ENCODE measurements around the gene FGD6. TPM values are rescaled to one million over a fixed set of nuclear protein-coding genes. Genes with fewer than 3 reads are reported as not detected.

Gene FGD6
- total RNA-seq, 1 donor from 2014 or later, result 11.9 TPM

GRCh38 chr12:95218150-95219133 is 1.2 kb upstream of the FGD6 start:
- Mint-ChIP-seq H3K9me3 (ENCODE audit: unreplicated experiment) (no peaks in the 10 kb centered on the region), H3K36me3 (ENCODE audit: unreplicated experiment) (peaks cover 3% of the 10 kb centered on the region), H3K27ac (ENCODE audit: unreplicated experiment) (peak overlapping the region; percentile 99), H3K4me3 (ENCODE audit: unreplicated experiment) (peak overlapping the region; percentile 97), H3K4me1 (ENCODE audit: unreplicated experiment) (peaks cover 59% of the 10 kb centered on the region), H3K27me3 (ENCODE audit: unreplicated experiment) (no peaks in the 10 kb centered on the region)
- TF ChIP-seq CTCF (IDR thresholded peaks at IDR 0.05), result no peak
- DNase-seq (ENCODE audit: extremely low spot score, unreplicated experiment), result no peak

GRCh38 chr12:95216711-95217376 is 423 bp downstream of the FGD6 start:
- Mint-ChIP-seq H3K9me3 (ENCODE audit: unreplicated experiment) (no peaks in the 10 kb centered on the region), H3K4me3 (ENCODE audit: unreplicated experiment) (peak overlapping the region; percentile 92), H3K36me3 (ENCODE audit: unreplicated experiment) (peaks cover 5% of the 10 kb centered on the region), H3K27ac (ENCODE audit: unreplicated experiment) (peak overlapping the region; percentile 96), H3K4me1 (ENCODE audit: unreplicated experiment) (peaks cover 67% of the 10 kb centered on the region), H3K27me3 (ENCODE audit: unreplicated experiment) (no peaks in the 10 kb centered on the region)
- no peak for TF ChIP-seq CTCF (IDR thresholded peaks at IDR 0.05)
- no peak for DNase-seq (ENCODE audit: extremely low spot score, unreplicated experiment)

- Mint-ChIP-seq H3K27ac (ENCODE audit: unreplicated experiment) (peak overlapping the region; percentile 96), H3K27me3 (ENCODE audit: unreplicated experiment) (no peaks in the 10 kb centered on the region), H3K9me3 (ENCODE audit: unreplicated experiment) (no peaks in the 10 kb centered on the region)
These were observed 1.3 kb downstream of the FGD6 start for GRCh38 chr12:95215949-95216348.

GRCh38 chr12:95214466-95214865 is 2.8 kb downstream of the FGD6 start:
- Mint-ChIP-seq H3K27me3 (ENCODE audit: unreplicated experiment) (no peaks in the 10 kb centered on the region), H3K9me3 (ENCODE audit: unreplicated experiment) (no peaks in the 10 kb centered on the region), H3K4me3 (ENCODE audit: unreplicated experiment) (no peak overlapping the region), H3K27ac (ENCODE audit: unreplicated experiment) (peak overlapping the region; percentile 20), H3K36me3 (ENCODE audit: unreplicated experiment) (peaks cover 7% of the 10 kb centered on the region), H3K4me1 (ENCODE audit: unreplicated experiment) (peaks cover 51% of the 10 kb centered on the region)
- TF ChIP-seq CTCF (IDR thresholded peaks at IDR 0.05), result no peak
- no peak for DNase-seq (ENCODE audit: extremely low spot score, unreplicated experiment)

More at GRCh38 chr12:95215949-95216348, 1.3 kb downstream of the FGD6 start:
- Mint-ChIP-seq H3K4me3 (ENCODE audit: unreplicated experiment) (peak overlapping the region; percentile 92), H3K4me1 (ENCODE audit: unreplicated experiment) (peaks cover 65% of the 10 kb centered on the region), H3K36me3 (ENCODE audit: unreplicated experiment) (peaks cover 5% of the 10 kb centered on the region)
- no peak for DNase-seq (ENCODE audit: extremely low spot score, unreplicated experiment)
- no peak for TF ChIP-seq CTCF (IDR thresholded peaks at IDR 0.05)

- Mint-ChIP-seq H3K9me3 (ENCODE audit: unreplicated experiment) (no peaks in the 10 kb centered on the region), H3K4me3 (ENCODE audit: unreplicated experiment) (no peak overlapping the region), H3K27ac (ENCODE audit: unreplicated experiment) (peak overlapping the region; percentile 80), H3K4me1 (ENCODE audit: unreplicated experiment) (peaks cover 46% of the 10 kb centered on the region), H3K27me3 (ENCODE audit: unreplicated experiment) (no peaks in the 10 kb centered on the region), H3K36me3 (ENCODE audit: unreplicated experiment) (peaks cover 11% of the 10 kb centered on the region)
- TF ChIP-seq CTCF (IDR thresholded peaks at IDR 0.05), result no peak
- no peak for DNase-seq (ENCODE audit: extremely low spot score, unreplicated experiment)
These were observed 3.3 kb downstream of the FGD6 start for GRCh38 chr12:95213928-95214327.
